ENCODE measurements around the gene RPS10. TPM values are rescaled to one million over a fixed set of nuclear protein-coding genes. Genes with fewer than 3 reads are reported as not detected.

The RPS10 gene
- total RNA-seq, 2 donors from 2014 or later = 2,080 to 2,467 TPM

DNA sequence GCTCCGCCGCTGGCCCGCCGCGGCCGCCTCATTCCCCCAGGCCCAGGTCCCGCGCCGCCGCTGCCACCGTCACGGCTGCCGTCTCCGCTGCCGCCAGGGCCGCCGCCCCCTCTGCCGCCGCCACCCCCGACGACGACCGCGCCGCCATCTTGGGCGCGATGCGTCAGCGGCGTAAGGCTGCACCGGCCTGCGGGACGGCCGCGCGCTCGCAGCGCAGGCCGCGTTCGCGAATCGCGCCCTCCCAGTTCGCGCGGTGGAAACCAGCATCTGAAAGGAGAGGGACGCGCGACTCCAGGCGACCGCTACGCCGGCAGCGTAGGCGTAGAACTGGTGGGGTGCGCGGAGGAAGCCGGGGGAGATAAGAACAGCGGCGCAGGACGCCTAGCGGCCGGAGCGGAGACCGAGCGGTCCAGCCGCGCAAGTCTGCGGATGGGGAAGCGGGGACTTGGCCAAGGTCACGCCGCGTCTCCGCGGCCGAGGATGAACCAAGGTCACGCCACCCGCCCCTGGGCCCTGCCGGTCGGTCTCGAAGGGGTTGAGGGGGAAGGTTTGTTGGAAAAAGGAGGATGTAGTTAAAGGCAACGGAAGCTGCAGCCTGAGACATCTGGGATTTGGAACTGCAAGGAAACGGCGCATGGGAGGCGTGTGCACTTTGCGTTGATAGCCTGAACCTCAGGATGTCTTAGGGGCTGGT lies 33.2 kb downstream of the RPS10 start, which contains the start of gene NUDT3:
TSS of gene NUDT3 (minus strand) at position 173 of the 694 bp plus-strand sequence. CDS start 307 bp downstream, outside the sequence.
- H3K36me3 Mint-ChIP-seq (ENCODE audit: low read depth) = no peaks in the 10 kb centered on the region
- H3K4me3 Mint-ChIP-seq = no peak within 1 kb of the TSS
- H3K27ac Mint-ChIP-seq = peak within 1 kb of the TSS; percentile 75
- ATAC-seq (replicated peaks) = peak; percentile 90
- H3K9me3 Mint-ChIP-seq = no peaks in the 10 kb centered on the region
- peaks cover 13% of the 10 kb centered on the region for H3K4me1 Mint-ChIP-seq
- H3K27me3 Mint-ChIP-seq = no peaks in the 10 kb centered on the region

DNA sequence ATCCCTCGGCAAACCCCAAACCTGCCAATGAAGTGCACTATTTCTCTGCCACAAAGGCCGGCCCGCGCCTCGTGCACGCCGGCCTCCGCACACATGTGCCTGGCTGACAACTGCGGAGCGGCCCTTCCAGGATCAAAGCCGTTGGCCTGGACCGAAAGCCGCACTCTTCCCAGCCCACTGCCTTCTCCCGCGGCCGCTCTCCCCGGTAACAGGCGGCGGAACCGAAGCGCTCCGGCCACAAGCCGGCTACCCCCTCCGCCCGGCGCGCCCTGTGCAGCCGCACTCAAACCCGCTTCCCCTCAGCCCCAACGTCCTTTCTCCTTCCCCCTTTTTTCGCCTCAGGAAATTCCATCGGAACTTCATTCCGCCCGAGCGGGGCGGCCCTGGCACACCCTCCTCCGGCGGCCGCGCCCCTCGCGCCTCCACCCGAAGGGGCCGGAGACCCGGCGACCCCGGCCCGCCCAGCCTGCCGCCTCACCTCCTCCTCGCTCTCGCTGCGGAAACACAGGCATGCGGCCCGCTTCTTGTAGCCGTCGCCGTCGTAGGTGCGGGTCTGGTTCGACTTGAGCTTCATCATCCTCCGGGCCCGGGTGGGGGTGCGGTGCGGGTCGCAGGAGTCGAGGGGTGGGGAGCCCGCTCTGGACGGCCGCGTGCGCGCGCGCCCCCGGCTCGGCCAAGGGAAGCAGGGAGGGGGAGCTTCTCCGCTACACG lies 33.9 kb downstream of the RPS10 start:
- Mint-ChIP-seq H3K27me3 (no peaks in the 10 kb centered on the region), H3K27ac (no peak overlapping the region), H3K4me3 (no peak overlapping the region), H3K9me3 (no peaks in the 10 kb centered on the region), H3K36me3 (ENCODE audit: low read depth) (no peaks in the 10 kb centered on the region), H3K4me1 (peaks cover 13% of the 10 kb centered on the region)
- ATAC-seq (replicated peaks) = peak; percentile 23

DNA sequence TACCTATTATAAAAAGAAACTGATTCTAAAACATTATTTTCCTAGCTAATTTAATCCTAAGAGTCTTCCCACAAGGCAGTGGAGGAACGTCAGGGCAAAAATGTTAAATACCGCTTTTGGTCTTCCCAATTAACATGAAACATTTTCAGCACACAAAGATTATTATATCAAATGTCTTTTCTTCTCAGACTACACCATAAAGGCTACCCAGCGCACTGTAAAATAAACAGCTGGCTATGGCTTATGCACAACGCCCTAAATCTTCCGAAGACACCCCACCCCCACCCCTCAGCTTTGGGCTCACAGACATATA lies 34.4 kb downstream of the RPS10 start:
- H3K4me1 Mint-ChIP-seq = peaks cover 13% of the 10 kb centered on the region
- H3K27ac Mint-ChIP-seq = no peak overlapping the region
- H3K36me3 Mint-ChIP-seq (ENCODE audit: low read depth) = no peaks in the 10 kb centered on the region
- no peak for ATAC-seq (replicated peaks)
- H3K9me3 Mint-ChIP-seq = no peaks in the 10 kb centered on the region
- no peaks in the 10 kb centered on the region for H3K27me3 Mint-ChIP-seq
- H3K4me3 Mint-ChIP-seq = no peak overlapping the region

DNA sequence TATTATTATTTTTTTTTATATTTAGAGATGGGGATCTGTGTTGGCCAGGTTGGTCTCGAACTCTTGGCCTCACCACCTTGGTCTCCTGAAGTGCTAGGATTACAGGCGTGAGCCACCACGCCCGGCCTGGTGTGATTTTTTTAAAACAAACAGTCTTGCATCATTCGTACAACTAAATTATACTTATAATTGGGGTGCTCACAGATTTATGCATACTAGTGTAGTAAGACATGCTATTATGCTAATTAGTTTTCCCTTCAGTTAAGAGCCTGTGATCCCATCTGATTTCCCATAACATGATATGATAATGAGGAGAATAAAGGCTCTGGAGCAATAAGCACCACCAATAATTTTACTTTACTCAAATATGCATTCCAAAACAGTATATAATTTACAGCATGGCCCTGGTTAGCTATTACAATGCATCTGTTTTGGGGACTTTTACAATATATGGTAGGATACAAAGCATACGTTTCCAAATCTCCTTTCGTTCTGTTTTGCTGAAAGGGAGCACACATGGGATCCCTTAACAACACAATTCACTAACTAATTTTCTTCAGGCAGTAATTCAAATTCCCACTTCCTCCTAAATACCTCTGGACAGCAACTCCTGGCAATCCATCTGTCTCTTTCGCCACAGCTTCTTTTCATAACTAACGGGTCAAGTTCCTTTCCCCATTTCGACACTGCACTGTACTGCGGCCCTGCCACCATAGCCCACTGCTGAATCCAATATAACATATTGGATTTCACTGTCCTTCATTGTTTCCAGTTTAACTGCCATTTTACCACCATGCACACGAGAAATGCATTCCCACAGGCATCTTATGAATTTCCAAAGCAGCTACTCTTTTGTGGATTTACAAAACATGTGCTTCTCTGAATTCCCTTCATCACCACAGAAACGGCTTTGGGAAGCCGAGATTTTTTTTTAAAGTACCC lies 35.1 kb downstream of the RPS10 start:
- H3K27ac Mint-ChIP-seq = no peak overlapping the region
- no peak overlapping the region for H3K4me3 Mint-ChIP-seq
- no peaks in the 10 kb centered on the region for H3K36me3 Mint-ChIP-seq (ENCODE audit: low read depth)
- H3K4me1 Mint-ChIP-seq = peaks cover 13% of the 10 kb centered on the region
- H3K9me3 Mint-ChIP-seq = no peaks in the 10 kb centered on the region
- no peaks in the 10 kb centered on the region for H3K27me3 Mint-ChIP-seq
- ATAC-seq (replicated peaks) = no peak

DNA sequence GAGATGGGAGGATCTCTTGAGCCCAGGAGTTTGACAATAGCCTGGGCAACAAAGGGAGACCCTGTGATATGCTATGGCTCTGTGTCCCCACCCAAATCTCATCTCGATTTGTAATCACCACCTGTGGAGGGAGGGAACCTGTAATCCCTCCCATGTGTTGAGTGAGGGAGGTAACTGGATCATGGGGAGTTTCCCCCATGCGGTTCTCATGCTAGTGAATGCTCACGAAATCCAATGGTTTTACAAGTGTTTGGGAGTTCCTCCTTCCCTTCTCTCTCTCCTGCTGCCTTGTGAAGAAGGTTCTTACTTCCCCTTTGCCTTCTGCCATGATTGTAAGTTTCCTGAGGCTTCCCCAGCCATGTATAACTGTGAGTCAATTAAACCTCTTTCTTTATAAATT lies 36.8 kb downstream of the RPS10 start:
- no peaks in the 10 kb centered on the region for H3K36me3 Mint-ChIP-seq (ENCODE audit: low read depth)
- H3K27me3 Mint-ChIP-seq = no peaks in the 10 kb centered on the region
- H3K4me1 Mint-ChIP-seq = peaks cover 13% of the 10 kb centered on the region
- no peaks in the 10 kb centered on the region for H3K9me3 Mint-ChIP-seq
- no peak overlapping the region for H3K4me3 Mint-ChIP-seq
- no peak for ATAC-seq (replicated peaks)
- no peak overlapping the region for H3K27ac Mint-ChIP-seq

DNA sequence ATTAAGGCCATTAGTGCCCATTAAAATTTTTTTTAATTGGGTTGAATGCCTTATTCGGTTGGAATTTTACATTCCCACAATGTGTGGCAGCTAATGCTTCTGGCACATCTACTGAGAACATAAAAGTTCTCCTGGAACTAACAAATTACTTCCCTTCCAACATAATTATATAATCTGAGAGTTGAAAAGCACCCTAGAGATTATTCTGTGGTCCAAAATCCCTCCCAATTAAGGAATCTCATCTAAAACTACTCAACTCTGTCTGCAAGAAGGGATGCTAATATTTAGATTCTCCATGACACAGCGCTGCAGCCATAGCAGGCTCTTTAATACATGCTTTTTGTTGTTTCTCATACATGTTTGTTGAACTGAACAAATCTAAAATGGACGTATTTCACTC lies 37.4 kb downstream of the RPS10 start:
- Mint-ChIP-seq H3K27me3 (no peaks in the 10 kb centered on the region), H3K36me3 (ENCODE audit: low read depth) (no peaks in the 10 kb centered on the region), H3K27ac (no peak overlapping the region), H3K4me3 (no peak overlapping the region), H3K4me1 (peaks cover 12% of the 10 kb centered on the region), H3K9me3 (no peaks in the 10 kb centered on the region)
- ATAC-seq (replicated peaks) = no peak

DNA sequence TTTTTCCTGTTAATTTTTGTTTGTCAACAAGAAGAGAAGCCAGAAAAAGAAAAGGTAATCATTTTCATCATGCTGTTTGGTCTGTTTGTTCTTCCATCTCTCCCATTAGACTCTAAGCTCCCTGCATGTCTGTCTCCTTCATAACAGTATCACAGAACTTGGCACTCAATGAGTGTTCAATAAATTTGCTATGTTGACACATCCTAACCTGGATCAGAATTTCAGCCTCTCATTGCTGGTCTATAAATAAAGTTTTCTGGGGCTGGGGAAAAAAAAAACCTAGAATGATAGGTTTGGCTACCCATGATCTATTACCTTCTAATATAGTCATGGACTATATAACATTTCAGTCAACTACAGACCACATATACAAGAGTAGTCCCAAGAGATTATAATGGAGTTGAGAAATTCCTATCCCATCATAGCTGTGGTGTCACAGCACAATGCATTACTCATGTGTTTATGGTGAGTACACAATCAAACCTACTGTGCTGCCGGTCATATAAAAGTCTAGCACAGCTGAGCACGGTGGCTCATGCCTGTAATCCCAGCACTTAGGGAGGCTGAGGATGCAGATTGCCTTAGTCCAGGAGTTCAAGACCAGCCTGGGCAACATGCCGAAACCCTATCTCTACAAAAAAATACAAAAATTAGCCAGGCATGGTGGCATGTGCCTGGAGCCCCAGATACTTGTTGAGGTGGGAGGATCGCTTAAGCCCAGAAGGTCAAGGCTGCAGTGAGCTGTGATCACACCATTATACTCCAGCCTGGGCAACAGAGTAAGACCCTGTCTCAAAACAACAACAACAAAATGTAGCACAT lies 39.3 kb downstream of the RPS10 start:
- no peaks in the 10 kb centered on the region for H3K36me3 Mint-ChIP-seq (ENCODE audit: low read depth)
- no peaks in the 10 kb centered on the region for H3K9me3 Mint-ChIP-seq
- H3K4me3 Mint-ChIP-seq = no peak overlapping the region
- ATAC-seq (replicated peaks) = peak; percentile 18
- peaks cover 13% of the 10 kb centered on the region for H3K4me1 Mint-ChIP-seq
- H3K27me3 Mint-ChIP-seq = no peaks in the 10 kb centered on the region
- H3K27ac Mint-ChIP-seq = no peak overlapping the region

DNA sequence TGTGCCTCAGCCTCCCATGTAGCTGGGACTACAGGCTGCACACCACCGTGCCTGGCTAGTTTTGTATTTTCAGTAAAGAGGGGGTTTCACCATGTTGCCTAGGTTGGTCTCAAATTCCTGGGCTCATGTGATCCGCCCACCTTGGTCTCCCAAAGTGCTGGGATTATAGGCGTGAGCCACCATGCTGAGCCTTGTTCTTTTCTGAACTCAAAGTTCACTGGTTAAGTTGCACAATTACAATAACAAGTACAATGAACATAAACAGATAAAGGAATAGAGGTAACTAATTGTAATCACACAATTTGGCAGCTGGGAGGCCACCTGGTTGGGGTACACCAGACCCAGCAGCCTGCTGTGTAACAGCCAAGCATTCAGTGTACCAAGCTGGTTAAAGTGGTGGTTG lies 40.1 kb downstream of the RPS10 start:
- no peak for ATAC-seq (replicated peaks)
- Mint-ChIP-seq H3K4me3 (no peak overlapping the region), H3K9me3 (no peaks in the 10 kb centered on the region), H3K4me1 (peaks cover 18% of the 10 kb centered on the region), H3K27ac (no peak overlapping the region), H3K36me3 (ENCODE audit: low read depth) (peaks cover 4% of the 10 kb centered on the region), H3K27me3 (no peaks in the 10 kb centered on the region)

DNA sequence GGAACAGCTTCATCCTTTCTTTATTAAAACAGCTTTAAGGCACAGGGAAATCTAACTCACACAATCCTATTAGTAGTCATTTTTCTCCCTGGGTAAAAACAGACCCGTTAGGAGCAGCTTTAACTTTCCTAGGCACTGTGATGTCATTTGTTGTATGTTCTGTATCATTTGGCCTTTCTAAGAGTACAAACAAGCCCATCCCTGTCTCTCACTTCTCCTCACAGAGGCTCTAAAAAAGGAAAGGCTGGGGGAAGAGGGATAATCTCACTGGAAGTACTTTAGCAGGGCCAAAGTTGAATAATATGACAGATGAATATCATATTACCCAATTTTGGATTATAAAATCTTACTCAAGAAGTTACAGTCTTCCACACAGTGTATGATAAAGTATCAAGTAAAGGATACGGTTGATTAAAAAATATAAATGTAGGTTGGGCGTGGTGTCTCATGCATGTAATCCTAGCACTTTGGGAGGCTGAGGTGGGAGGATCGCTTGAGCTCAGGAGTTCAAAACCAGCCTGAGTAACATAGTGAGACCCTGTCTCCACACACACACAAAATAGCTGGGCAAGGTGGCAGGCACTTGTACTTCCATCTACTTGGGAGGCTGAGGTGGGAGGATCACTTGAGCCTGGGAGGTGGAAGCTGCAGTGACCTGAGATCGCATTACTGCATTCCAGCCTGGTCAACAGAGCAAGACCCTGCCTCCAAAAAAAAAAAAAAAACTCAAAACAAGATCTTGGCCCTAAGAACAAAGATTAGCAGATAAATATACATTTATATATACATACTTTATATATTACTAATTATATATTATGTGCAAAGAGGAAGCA lies 41.3 kb downstream of the RPS10 start:
- peaks cover 8% of the 10 kb centered on the region for H3K36me3 Mint-ChIP-seq (ENCODE audit: low read depth)
- no peaks in the 10 kb centered on the region for H3K27me3 Mint-ChIP-seq
- no peak overlapping the region for H3K27ac Mint-ChIP-seq
- no peak for ATAC-seq (replicated peaks)
- peaks cover 22% of the 10 kb centered on the region for H3K4me1 Mint-ChIP-seq
- H3K4me3 Mint-ChIP-seq = no peak overlapping the region
- no peaks in the 10 kb centered on the region for H3K9me3 Mint-ChIP-seq

DNA sequence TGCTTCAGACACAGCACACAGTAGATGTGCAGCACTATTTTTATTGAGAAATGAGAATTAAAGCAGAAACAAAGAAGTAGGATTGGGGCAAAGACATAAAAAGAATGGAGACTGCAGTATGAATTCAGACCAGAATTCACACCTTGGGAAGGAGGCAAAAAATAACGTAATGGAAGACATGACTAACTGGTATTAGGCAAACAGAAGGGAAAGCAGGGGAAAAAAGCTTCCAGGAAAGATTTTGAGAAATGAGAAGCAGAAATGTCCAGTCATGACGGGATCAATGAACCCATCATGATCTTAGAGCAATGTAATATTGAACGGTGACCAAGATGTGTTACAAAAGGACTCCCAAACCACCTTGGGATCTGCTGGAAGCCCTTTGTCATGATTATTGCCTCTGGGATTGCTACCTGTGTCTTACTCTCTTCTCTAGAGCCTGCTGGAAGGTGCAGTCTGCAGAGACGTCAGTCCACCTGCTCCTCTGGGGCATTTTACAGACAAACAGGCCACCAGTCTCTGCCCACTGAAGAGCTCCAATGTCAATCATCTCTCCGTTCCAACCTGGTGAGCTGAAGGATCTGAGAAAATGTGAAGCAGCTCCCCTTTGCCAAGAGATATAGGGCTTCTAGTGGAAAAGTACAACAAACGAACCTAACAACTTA lies 42.1 kb downstream of the RPS10 start:
- Mint-ChIP-seq H3K4me3 (no peak overlapping the region), H3K4me1 (peaks cover 18% of the 10 kb centered on the region), H3K27ac (no peak overlapping the region), H3K36me3 (ENCODE audit: low read depth) (peaks cover 8% of the 10 kb centered on the region), H3K9me3 (no peaks in the 10 kb centered on the region), H3K27me3 (no peaks in the 10 kb centered on the region)
- no peak for ATAC-seq (replicated peaks)

DNA sequence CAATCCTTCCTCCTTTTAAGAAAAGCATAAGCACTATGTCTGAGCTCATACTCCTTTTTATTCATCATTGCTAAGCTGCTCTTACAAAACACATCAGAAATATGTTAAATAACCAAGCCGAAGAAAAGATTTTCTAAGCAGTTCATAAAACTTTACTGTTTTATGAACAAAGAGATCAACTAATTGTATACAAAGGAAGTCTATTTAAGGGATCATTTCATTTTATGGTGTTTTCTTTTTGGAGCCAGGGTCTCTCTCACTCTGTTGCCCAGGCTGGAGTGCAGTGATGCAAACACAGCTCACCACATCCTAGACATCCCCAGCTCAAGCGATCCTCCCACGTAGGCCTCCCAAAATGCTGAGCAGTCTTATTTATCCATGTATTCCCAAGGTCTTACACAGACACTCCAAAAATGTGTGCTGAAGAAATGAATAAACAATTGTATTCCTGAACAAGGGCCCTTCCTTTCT lies 42.7 kb downstream of the RPS10 start:
- H3K27ac Mint-ChIP-seq = no peak overlapping the region
- peaks cover 8% of the 10 kb centered on the region for H3K36me3 Mint-ChIP-seq (ENCODE audit: low read depth)
- H3K4me1 Mint-ChIP-seq = peaks cover 18% of the 10 kb centered on the region

DNA sequence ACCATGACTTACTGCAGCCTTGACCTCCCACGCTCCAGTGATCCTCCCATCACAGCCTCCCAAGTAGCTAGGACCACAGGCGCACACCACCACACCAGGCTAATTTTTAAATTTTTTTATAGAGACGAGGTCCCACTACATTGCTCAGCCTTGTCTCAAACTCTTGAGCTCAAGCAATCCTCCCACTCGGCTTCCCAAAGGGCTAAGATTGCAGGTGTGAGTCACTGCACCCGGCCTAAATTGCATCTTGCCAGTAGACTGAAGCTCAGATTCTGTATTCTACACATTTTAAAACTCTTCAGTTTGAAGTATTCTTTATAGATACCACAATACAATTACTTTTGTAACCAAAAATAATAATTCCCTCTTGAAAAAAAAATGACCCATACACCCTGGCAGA lies 44.8 kb downstream of the RPS10 start:
- Mint-ChIP-seq H3K9me3 (no peaks in the 10 kb centered on the region), H3K36me3 (ENCODE audit: low read depth) (peaks cover 8% of the 10 kb centered on the region), H3K27me3 (no peaks in the 10 kb centered on the region), H3K4me3 (no peak overlapping the region), H3K4me1 (peaks cover 18% of the 10 kb centered on the region), H3K27ac (no peak overlapping the region)
- ATAC-seq (replicated peaks) = no peak

More for the DNA sequence above, 42.7 kb downstream of the RPS10 start:
- H3K4me3 Mint-ChIP-seq = no peak overlapping the region
- H3K9me3 Mint-ChIP-seq = no peaks in the 10 kb centered on the region
- ATAC-seq (replicated peaks) = no peak
- H3K27me3 Mint-ChIP-seq = no peaks in the 10 kb centered on the region

DNA sequence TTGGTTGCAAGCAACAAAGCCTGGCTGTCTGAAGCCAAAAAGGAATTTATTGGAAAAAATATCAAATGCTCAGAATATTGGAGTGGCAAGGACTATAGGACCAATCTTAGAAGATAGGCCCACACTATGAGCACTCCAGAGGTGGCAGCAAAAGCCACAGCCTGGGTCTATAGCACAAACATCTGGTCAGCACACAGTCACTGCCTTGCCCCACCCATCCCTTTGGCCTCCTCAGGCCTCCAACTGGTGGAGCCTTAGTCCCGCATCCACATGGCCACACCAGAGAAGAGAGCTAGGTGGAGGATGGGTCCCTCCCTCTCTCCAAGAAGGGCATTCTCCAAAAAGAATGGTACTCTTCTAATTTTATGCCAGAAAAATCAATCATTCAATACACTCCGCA lies 47.4 kb downstream of the RPS10 start:
- peaks cover 8% of the 10 kb centered on the region for H3K36me3 Mint-ChIP-seq (ENCODE audit: low read depth)
- H3K4me1 Mint-ChIP-seq = peaks cover 15% of the 10 kb centered on the region
- no peaks in the 10 kb centered on the region for H3K9me3 Mint-ChIP-seq
- H3K27me3 Mint-ChIP-seq = no peaks in the 10 kb centered on the region
- no peak for ATAC-seq (replicated peaks)
- no peak overlapping the region for H3K27ac Mint-ChIP-seq
- H3K4me3 Mint-ChIP-seq = no peak overlapping the region
